Fibroblast of upper back skin (primary cell): ENCODE results near the gene TMEM243.
A peak's percentile ranks its signal among the peaks of the same experiment; 100 is the strongest.
"Not testable (repeated sequence)": the region's sequence is repeated elsewhere in the genome, so short reads cannot be mapped to it uniquely, and the experiment has no call there.

Experiments
- DNase-seq: peaks from one replicate; pipeline ENCODE4 v3.0.0-alpha.2; 2013

Gene TMEM243

DNA sequence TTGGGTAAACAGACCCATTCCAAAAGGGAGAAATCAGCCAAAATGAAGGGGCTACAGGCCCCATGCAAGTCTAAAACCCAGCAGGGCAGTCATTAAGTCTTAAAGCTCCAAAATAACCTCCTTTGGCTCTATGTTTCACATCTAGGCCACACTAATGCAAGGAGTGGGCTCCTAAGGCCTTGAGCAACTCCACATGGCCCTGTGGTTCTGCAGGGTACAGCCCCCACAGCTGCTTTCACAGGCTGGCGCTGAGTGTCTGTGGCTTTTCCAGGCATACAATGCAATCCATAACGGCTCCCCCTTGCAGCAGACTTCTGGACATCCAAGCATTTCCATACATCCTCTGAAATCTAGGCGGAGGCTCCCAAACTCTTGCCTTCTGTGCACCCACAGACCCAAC, 9.0 kb downstream of the TMEM243 start:
- DNase-seq, result no peak

DNA sequence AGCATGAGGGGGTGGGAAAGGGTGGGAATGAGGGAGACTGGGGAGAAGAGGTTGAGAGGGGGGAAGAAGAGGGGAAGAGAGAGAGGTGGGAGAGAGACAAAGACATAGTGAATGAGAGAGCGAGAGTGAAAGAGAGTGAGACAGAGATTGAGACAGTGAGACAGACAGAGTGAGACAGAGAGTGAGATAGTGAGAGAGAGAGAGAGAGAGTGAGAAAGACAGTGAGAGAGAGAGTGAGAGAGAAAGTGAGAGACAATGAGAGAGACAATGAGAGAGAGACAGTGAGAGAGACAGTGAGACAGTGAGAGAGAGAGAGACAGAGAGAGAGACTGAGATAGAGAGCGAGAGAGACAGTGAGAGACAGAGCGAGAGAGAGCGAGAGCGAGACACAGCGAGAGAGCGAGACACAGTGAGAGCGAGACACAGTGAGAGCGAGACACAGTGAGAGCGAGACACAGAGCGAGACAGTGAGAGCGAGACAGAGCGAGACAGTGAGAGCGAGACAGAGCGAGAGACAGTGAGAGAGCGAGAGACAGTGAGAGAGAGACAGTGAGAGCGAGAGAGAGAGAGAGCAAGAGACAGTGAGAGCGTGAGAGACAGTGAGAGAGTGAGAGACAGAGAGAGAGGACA, 10.1 kb downstream of the TMEM243 start:
- no peak for DNase-seq

DNA sequence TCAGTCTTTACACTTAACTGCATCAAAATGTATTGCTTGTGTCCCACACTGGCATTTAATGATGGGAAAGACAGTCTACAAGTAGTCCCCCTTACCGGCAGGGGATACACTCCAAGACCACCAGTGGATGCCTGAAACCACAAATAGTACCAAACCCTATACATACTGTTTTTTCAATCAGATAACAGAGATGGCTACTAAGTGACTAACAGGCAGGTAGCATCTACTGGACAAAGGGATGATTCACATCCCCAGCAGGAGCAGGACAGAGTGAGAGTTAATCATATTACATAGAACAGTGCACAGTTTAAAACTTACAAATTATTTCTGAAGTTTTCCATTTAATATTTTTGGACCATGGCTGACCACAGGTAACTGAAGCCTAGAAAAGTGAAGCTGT, 13.2 kb downstream of the TMEM243 start:
- DNase-seq, result peak; percentile 13

DNA sequence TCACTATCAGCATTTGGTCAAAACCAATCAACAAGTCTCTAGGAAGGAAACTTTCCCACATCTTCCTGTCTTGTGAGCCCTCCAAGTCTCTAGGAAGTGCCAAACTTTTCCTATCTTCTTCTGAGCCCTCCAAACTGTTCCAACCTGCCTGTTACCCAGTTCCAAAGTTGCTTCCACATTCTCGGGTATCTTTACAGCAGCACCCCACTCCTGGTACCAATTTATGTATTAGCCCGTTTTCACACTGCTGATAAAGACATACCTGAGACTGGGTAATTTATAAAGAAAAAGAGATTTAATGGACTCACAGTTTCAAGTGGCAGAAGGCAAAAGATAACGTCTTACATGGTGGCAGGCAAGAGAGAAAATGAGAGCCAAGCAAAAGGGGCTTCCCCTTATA, 13.8 kb downstream of the TMEM243 start:
- DNase-seq, result not testable (repeated sequence)

DNA sequence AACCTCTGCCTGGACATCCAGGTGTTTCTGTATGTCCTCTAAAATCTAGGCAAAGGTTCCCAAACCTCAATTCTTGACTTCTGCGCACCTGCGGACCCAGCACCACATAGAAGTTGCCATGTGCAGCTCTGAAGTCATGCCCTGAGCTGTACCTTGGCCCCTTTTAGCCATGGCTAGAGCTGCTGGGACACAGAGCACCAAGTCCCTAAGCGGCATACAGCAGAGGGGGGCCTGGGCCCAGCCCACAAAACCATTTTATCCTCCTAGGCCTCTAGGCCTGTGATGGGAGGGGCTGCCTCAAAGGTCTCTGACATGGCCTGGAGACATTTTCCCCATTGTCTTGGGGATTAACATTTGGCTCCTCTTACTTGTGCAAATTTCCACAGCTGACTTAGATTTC, 14.6 kb downstream of the TMEM243 start:
- DNase-seq, result no peak

DNA sequence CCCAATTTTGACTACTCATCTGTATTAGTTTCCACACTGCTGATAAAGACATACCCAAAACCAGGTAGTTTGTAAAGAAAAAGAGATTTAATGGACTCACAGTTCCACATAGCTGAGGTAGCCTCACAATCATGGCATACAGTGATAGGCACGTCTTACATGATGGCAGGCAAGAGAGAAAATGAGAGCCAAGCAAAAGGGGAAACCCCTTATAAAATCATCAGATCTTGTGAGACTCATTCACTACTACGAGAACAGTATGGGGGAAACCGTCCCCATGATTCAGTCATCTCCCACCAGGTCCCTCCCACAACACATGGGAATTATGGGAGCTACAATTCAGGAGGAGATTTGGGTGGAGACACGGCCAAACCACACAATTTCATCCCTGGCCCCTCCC, 15.6 kb downstream of the TMEM243 start:
- DNase-seq, result not testable (repeated sequence)

DNA sequence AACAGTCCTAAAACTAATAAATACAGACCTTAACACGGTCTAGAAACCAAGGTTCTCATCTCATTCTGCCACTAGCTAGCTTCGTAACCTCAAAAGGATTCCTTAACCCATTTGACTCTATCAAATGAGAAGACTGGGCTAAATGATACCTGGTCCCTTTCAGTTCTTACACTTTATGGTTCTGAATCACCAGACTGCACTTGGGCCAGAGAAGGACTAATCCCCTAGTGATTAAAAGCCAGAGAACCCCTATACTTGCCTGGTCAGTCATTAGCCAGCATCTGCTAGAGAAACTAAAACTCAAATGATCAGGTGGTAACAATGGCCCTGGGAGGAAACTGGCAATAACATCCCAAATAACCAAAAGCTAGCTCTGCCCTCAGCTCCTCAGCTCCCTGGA, 16.8 kb downstream of the TMEM243 start:
- no peak for DNase-seq

DNA sequence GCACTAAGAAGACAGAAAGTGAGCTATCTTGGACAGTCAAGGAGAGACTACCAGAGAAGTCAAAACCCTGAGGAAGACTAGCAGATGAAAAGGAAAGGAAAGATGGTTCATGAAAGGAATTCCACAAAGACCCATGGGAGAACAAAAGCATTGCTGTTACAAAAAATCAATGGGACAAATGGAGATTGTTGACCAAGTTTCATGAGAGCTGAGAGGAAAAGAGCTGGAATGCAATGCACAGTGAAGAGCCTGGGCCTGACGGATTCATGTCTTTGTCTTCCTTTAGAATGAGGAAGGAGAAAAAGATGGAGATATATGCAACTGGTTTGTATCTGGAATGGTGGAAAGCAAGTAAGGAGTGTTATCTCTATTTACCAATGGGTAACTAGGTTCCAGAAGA, 17.3 kb downstream of the TMEM243 start:
- DNase-seq, result no peak

DNA sequence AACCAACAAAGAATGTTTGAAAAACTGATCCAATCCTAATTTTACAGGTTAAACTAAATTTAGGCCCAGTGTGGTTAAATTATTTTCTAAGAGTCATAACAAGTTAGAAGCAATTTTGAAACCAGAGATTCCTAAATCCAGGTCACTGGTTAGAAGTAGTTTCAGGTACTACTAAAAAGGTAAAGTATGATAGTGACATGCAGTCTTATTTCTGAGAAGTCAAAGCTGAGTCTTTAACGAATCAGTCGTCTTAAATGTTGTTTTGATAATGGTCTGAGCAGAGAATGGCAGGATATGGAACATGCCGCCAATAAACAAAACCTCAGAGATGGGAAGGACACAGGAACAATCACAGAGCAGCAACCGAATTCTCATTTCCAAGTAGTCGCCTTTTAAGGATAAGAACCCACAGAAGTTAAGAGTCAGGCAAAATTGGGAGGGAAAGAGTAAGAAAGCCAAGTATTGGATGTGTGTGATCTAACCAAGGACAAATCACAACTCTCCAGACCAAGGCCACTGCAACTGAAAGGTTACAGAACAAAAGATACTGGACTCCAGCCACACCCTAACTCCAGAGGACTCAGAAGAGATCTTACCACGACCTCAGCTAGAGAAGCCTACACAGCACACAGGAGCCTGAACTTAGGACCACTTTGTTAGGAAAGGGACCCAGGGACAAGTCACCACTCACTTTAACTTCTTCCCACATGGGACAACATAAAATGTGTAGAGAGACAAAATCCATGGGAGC, 19.7 kb downstream of the TMEM243 start:
- DNase-seq, result no peak

DNA sequence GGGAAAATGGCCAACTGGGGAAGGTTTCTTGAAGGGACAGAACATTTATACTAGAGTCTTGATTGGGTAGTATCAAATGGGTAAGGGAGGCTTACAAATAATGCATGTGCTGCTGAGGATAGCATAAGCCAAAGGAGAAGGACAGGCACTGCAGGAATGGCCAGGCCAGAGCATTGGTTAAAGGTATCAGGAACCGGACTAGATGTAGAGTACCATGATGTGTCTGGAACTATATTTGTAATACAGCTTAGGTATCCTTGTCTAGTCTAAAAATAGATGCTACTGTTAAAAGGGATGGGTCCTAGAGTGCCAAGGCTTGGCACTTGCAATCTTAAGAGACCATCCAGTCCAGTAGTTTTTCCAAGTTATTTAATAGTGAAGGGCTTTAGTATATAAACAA, 20.3 kb downstream of the TMEM243 start:
- DNase-seq, result no peak

DNA sequence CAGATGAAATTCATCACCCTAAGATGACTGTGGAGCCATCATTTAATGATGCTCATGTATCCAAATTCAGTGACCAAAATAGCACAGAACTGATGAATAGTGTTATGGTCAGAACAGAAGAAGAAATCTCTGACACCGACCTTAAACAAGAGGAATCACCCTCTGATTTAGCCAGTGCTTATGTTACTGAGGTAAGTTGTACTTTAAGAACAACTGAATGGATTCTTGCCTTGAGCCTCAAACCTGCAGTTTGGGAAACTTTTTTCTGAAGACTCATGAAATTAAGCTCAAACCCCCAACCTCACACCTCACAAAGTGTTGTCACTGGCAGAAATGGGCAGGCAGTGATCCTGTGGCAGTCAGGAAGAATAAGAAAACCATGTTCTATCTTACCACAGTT, 25.6 kb downstream of the TMEM243 start:
- no peak for DNase-seq

DNA sequence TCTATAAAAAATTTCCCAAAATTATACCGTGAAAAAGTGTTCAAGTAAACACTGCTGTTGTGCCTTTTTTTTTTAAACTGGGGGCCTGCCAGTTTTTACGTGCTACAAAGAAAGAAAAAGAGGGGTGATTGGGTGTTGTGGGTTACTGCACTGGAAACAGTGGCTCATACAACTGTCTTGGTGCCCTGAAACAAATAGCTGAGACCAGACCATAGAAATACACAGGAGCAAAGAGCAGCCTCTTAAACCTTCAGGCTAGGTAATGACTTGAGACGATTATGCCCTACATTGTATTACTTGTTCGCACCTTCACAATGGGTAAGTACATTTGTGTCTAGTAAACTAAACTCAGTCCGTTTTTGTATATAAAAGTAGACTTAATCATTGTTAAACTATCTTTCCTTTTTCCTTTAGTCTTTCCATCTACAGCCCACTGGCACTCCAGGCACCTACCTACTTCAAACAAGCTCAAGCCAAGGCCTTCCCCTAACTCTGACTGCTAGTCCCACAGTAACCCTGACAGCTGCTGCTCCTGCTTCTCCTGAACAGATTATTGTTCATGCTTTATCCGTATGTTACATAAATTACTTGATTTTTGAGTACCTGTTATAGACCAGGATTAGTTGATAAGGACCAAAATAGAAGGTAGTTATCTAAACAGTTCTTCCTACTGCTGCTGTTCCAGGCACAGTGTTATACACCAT, 26.6 kb downstream of the TMEM243 start:
- no peak for DNase-seq

DNA sequence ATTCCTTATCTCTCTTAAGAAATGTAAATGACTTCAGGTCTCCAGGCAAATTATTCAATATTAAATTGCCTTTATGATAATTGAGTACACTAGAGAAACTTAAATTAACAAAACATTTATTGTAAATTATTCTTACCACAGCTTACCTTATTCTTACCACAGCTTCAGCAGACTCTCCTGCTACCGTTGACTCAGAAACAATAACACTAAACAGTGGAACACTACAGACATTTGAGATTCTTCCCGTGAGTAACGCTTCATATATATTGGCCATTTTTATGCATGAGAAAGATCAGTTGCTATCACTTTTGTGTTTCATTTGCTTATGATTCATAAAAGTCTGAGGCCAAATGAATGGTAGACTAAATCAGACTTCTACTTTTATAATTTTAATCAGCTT, 28.7 kb downstream of the TMEM243 start:
- no peak for DNase-seq

DNA sequence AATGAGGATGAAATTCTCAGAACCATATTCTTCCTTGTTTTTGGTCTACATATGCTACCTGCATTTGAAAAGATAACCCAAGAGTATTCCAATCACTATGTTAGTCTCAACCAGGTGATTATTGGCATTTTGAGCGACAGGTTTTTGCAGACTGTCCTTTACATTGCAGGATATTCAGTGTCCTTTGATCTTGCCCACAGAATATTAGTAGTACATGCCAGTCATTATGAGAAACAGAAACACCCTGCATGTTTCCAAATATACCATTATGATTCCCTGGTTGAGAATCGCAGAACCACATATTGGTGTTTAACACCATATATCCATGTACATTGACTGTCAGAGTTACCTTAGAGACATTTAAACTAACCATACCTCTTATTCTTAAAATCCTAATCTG, 30.6 kb downstream of the TMEM243 start:
- no peak for DNase-seq

DNA sequence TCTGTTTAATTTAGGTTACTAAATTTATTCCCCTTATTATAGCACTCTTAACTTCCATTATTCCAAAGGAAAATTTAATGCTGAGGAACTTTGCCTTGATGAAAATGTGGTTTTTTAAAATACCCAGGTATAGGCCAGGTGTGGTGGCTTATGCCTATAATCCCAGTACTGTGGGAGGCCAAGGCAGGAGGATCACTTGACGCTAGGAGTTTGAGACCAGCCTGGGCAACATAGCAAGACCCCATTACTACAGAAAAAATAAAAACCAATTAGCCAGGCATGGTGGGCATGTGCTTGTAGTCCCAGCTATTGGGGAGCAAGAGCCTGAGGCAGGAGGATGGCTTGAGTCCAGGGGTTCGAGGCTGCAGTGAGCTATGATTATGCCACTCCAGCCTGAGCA, 32.4 kb downstream of the TMEM243 start:
- DNase-seq, result no peak

DNA sequence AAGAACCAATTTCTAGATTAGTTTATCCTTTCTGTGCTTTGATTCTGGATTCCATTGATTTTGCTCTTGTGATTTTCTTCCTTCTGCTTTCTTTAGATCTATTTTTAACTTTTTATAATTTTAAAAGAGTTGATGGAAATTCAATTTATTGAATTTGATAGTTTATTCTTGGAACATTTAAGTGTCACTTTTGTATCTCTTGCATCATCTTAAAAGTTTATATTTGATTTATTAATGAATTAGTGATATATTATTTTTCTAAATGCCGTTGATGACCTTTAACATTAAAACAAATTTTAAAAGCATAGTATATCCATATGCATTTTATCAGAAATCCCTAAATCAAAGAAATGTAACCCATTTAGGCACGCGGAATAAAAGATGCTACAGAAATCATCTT, 40.4 kb downstream of the TMEM243 start:
- DNase-seq, result no peak

DNA sequence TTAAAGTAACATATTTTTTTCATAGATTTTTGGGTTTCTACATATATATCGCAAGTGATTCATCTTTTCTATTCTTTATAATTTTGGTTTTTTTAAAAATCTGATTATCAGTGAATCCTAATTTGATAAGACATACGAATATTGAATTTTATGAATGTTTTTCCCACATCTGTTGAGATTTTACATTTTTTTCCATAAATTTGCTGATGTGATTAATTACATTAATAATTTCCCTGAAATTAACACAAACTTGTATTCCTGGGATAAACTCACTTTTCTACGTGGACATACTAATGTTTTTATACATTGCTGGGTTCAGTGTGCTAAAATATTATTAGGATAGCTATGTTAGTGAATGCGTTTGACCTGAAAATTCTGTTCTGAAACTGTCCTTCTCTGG, 41.2 kb downstream of the TMEM243 start:
- no peak for DNase-seq

DNA sequence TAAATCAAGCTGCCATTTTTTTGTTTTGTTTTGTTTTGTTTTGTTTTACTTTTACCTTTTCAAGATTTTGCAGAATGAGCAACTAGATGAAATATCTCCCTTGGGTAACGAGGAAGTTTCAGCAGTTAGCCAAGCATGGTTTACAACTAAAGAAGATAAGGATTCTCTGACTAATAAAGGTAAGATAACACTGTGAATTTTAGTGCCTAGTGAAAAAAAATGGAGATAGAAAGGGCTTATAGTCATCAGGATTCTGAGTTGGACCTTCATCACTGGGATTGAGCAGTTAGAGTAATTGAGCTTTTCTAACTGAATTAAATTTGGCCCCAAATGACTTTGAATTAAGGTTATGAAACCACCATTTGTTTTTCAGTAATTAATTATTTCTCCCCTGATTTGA, 46.1 kb downstream of the TMEM243 start:
- DNase-seq, result no peak

DNA sequence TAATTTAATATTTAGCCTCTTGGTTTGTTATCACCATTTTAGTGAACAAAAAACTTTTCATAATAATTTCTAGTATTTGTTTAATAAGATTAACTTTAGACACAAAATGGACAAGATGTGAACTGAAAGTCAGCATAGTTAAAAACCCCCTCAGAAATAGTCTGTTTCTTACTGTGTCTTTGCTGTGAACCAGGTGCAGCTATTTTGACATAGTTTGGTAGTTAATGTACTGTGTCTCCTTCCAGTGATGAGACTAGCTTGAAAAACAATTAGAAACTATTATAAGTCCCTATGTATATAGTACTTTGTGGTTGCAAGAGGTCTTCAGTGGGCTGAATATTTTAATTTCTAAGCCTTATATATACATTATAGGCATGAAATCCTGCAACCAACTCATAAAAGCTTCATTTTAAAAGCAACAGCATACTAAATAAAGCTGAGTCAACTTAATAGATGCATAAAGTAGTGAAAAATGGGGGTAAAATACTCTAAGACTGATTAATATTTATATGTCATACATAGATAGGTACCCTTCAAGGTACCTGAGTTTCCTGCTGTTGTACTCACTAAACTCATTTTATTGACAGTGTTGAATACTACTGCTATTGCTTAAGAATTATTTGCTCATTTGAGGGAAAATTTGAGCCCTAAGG, 48.1 kb downstream of the TMEM243 start:
- DNase-seq, result no peak

DNA sequence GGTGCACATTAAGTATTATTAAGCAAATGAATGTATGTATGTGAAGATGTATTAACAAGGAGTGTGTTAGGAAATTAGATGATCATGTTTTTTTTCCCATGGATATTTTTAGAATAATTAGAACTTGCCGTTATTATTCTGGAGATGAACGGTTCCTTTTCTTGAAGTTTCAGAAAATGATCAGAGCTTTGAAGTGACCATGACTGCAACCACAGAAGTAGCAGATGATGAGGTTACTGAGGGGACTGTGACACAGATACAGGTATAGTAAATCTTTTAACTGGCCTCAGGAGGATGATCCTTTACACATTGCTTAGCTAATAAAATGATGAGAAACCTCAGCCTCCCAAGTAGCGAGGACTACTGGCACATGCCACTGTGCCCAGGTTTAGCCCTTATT, 48.7 kb downstream of the TMEM243 start:
- no peak for DNase-seq

DNA sequence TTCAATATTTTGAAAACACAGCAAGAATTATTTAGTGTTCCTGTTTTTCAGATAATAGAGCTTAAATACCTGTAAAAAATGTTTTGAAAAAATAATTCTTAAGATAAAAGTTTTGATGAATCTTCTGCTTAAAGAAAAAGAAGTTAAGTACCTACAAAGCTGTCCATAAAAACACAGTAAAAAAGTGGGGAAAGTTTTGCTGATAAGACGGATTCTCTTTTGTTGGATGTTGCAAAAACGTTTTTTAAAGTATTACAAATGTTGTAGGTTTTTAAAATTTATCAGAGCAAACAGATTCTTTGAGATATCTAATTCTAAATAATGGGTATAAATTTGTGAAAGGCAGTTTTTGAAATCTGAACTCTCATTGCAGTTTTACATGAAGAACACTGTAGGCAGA, 55.1 kb downstream of the TMEM243 start:
- no peak for DNase-seq

DNA sequence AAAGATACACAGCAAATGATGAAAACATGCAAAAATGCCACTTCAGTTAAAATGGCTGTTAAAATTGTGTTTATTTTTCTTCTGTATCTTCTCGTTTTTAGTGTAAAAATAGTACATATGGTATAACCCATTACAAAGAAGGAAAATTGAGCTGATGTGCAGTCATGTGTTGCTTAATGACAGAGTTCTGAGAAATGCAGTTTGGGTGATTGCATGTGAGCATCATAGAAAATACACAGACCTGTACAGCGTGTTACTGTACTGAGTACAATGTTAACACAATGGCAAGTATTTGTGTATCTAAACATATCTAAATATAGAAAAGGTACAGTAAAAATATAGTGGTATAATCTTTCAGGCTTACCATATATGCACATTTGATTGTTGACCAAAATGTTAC, 60.0 kb downstream of the TMEM243 start:
- DNase-seq, result no peak

DNA sequence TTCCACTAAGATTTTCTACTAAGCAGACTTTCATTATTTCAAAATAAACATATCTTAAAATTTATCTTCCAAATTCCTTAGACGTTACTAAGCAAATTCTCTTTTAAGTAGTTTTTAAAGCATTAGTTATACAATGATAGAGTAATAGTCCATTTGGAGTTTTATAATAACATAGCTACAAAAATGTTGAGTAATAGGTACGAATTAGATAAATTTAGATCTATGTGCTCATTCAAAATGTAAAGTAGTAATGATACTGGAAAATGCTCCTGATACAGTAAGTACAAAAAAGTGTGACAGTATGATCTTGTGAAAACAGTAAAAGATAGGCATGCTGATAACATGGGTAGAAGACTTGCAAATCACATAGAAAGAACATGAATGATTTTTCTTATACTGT, 62.8 kb downstream of the TMEM243 start:
- no peak for DNase-seq

DNA sequence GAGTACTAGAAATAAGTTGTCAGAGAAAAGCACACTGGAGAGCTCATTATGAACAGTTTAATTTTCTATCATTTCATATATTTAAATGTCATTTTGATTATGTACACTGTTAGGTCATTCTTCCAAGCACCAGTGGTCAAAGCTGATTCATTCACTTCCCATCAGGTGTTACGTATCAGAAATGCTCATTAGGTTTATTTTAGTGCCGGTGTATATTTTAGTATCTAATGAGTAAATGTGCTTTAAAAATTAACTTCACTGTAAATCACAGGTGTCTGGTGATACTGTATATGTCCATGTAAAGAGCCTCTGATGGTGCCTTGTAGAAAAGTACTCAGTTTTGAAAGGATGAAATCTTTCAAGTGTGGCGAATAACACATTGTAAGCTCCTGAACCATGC, 63.7 kb downstream of the TMEM243 start:
- no peak for DNase-seq
